A673 (cell line): Measurements from ENCODE around the gene GPR157.

Experiments
- CTCF ChIP-seq: fragments of 300-800, 200-600 bp; sonication (generic); conservative IDR thresholded peaks from 2 replicates; pipeline ENCODE4 v1.5.1; 2017; ENCODE audit warnings: low read depth, mild to moderate bottlenecking, antibody characterized with exemption, low read length, moderate library complexity, mixed read lengths
- EZH2 ChIP-seq: fragments of 200-600 bp; sonication (generic); IDR thresholded peaks from 2 replicates; pipeline ENCODE4 v1.6.1; 2017; ENCODE audit warnings: borderline replicate concordance, low read depth, mild to moderate bottlenecking, mixed read lengths, antibody characterized with exemption, low read length; ENCODE audit not compliant: poor library complexity, severe bottlenecking

- TF ChIP-seq CTCF, result no peak
- no peak for TF ChIP-seq EZH2
These were observed 37.7 kb upstream of the GPR157 start for GRCh38 chr1:9166289-9167235.
